ENCODE measurements around the gene CAPZB. TPM values are rescaled to one million over a fixed set of nuclear protein-coding genes. Genes with fewer than 3 reads are reported as not detected.

CAPZB gene
- total and polyA plus RNA-seq, 12 donors: 99.7 to 386 (median 164) TPM

- WGBS, 4 donors: 91 to 96% (median 94%) methylated on average over 10 to 13 of the region's 13 CpGs
Measured at GRCh38 chr1:19331262-19331878, 154.0 kb downstream of the CAPZB start.

DNA sequence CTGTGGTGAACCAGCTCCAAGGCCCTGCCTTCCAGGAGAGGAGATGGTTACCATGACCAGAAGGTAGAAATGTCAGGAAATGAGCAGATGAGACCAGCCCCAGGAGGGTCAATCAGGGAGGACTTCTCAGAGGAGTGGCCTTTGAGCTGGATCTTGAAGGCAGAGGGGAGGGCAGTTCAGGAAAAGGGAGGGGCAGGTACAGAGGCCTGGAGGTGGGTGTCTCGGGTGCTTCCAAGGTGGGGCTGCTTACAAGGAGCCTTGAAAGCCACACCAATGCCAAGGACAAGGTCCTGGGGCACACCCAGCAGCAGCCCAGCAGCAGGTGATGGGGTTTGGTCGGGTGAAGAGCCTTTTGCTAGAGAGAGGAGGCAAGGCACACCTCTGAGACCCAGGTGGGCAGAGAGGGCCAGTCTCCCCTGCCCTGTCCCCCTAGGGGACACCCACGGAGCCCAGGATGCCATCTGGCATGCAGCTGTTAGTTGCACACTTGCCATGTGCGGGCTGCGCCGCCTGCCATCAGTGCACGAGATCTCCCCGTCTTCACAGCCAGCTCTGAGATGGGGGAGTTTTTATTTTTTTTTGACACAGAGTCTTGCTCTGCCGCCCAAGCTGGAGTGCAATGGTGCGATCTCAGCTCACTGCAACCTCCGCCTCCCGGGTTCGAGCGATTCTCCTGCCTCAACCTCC is 154.7 kb downstream of the CAPZB start:
- Histone ChIP-seq H3K9me3 (replicated peaks in 1 of 3) (no peaks in the 10 kb centered on the region), H3K36me3 (replicated peaks in 1 of 2) (peaks cover 0 to 37% of the 10 kb centered on the region in 2 donors), H3K4me3 (no peak overlapping the region), H3K4me1 (replicated peaks in 1 of 2) (no peaks in the 10 kb centered on the region), H3K27ac (no peak overlapping the region), H3K27me3 (no peaks in the 10 kb centered on the region)
- no peak for DNase-seq
- TF ChIP-seq CTCF (IDR thresholded peaks at IDR 0.05): no peak
- no peak for TF ChIP-seq POLR2A (IDR thresholded peaks at IDR 0.05)
- intact Hi-C loops (cut with DNase I): no loop called here
- 90 to 95% (median 91%) methylated on average over 13 to 14 of the region's 14 CpGs for WGBS, 4 donors

More at GRCh38 chr1:19331262-19331878, 154.0 kb downstream of the CAPZB start:
- H3K4me1 ChIP-seq (replicated peaks in 1 of 2): no peaks in the 10 kb centered on the region
- no peak for TF ChIP-seq CTCF (IDR thresholded peaks at IDR 0.05)
- no peak for TF ChIP-seq POLR2A (IDR thresholded peaks at IDR 0.05)
- intact Hi-C loops (cut with DNase I): no loop called here
- H3K27me3 ChIP-seq: no peaks in the 10 kb centered on the region
- H3K36me3 ChIP-seq (replicated peaks in 1 of 2): peaks cover 0 to 30% of the 10 kb centered on the region in 2 donors
- DNase-seq: no peak
- H3K27ac ChIP-seq: no peak overlapping the region
- H3K4me3 ChIP-seq: no peak overlapping the region
- H3K9me3 ChIP-seq (replicated peaks in 1 of 3): no peaks in the 10 kb centered on the region

- TF ChIP-seq POLR2A (IDR thresholded peaks at IDR 0.05) (no peak), CTCF (IDR thresholded peaks at IDR 0.05) (no peak)
- 89 to 95% (median 92%) methylated on average over 5 of the region's 5 CpGs for WGBS, 4 donors
- H3K4me3 ChIP-seq: no peak overlapping the region
Measured at GRCh38 chr1:19329611-19330010, 155.7 kb downstream of the CAPZB start.

DNA sequence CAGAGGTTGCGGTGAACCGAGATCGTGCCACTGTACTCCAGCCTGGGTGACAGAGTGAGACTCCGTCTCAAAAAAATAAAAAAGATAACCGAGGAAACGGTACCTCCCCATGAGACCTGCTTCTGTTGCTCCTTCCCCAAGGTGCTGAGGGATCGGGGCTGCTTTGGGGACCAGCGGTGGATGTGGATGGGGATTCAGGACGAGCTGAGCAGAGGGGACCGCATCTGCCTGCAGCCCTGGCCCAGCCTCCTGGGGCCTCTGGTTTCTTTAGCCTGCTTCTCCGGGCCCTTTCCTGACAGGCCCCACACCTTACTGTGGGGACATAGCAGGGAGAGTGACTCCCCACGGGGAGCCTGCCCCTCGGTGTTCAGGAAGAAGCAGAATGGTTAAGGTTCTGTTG is 156.2 kb downstream of the CAPZB start:
- Histone ChIP-seq H3K27me3 (no peaks in the 10 kb centered on the region), H3K36me3 (replicated peaks in 1 of 2) (peaks cover 0 to 52% of the 10 kb centered on the region in 2 donors), H3K9me3 (replicated peaks in 1 of 3) (no peaks in the 10 kb centered on the region), H3K27ac (no peak overlapping the region), H3K4me3 (no peak overlapping the region), H3K4me1 (replicated peaks in 1 of 2) (no peaks in the 10 kb centered on the region)
- TF ChIP-seq CTCF (IDR thresholded peaks at IDR 0.05) (no peak), POLR2A (IDR thresholded peaks at IDR 0.05) (no peak)
- WGBS, 4 donors: 85 to 93% (median 90%) methylated on average over 12 to 13 of the region's 13 CpGs
- no peak for DNase-seq
- intact Hi-C loops (cut with DNase I): no loop called here

More at GRCh38 chr1:19329611-19330010, 155.7 kb downstream of the CAPZB start:
- Histone ChIP-seq H3K4me1 (replicated peaks in 1 of 2) (no peaks in the 10 kb centered on the region), H3K36me3 (replicated peaks in 1 of 2) (peaks cover 0 to 47% of the 10 kb centered on the region in 2 donors), H3K27ac (no peak overlapping the region), H3K27me3 (no peaks in the 10 kb centered on the region), H3K9me3 (replicated peaks in 1 of 3) (no peaks in the 10 kb centered on the region)
- intact Hi-C loops (cut with DNase I): no loop called here
- DNase-seq: no peak

All from adrenal gland (tissue), 12 donors.